ENCODE measurements around the gene VRK1.

The VRK1 gene

DNA sequence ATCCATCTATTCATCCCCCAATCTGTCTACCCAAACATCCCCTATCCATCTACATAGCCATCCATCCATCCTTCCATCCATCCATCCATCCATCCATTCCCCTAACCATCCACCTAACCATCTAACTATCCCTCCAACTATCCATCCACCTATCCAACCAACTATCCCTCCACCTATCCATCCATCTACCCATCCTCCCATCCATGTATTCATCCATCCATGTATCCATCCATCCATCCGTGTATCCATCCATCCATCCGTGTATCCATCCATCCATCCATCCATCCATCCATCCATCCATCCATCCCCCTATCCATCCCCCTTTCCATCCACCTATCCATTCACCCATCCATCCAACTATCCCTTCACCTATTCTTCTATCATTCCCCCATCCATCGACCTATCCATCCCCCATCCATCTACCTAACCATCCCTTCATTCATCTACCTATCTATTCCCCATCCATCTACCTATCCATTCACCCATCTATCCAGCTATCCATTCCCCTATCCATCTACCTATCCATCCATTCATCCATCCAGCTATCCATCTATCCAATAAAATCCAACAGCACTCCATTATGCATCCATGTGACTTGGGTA, 131.7 kb downstream of the VRK1 start:
- no peak for DNase-seq

DNA sequence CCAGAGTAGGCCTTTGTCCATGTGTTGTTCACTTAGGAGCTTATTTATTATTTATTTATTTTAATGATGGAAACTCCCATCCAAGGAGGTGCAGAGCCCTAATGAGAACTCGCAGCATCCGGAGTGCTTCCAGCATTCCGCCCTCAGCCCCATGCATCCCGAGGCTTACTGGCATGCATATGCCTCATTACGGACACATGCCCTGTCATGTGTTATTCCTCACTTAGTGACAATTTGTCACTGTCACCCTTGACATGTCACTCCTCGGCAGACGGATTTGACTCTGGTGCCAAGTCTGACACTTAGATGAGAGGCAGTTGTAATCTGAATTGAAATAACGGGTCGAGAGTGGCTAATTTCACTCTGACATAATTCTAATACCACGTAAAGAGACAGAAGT, 132.8 kb downstream of the VRK1 start:
- no peak for DNase-seq

DNA sequence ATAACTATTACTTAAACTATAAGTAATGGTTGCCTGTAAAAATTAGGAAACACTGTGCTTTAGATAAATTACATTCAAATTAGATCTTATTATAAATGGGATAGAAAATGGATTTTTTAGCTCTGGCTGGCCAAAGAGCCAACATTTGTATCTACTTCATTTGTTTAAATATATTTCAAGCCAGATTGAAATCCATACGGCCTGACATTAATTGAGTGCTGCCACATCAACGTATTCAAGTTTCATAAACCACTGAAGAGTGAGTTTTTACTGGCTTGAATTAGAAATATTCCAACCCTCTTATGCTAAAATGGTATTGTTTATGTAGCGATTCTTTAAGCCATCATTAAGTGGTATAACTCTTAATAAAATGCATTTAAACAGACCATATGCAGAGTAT, 133.3 kb downstream of the VRK1 start:
- DNase-seq, result no peak
